ENCODE results near the gene SPAG16.

Gene SPAG16

GRCh38 chr2:213496226-213496625 is 212.0 kb downstream of the SPAG16 start:
- no peak for DNase-seq (ENCODE audit: low read depth)
- H3K4me3 ChIP-seq (ENCODE audit: low read depth, low read length), result no peak overlapping the region
- in situ Hi-C loops (cut with HindIII; ENCODE audit: low sequenced_read_pairs), result loop anchor here (5.0 kb wide), 1 partner anchor 41 kb away; no protein-coding TSS in a partner anchor
- no peak for TF ChIP-seq CTCF (IDR thresholded peaks at IDR 0.05; ENCODE audit: low read depth, low read length, missing control alignments)

GRCh38 chr2:213500881-213501280 is 216.6 kb downstream of the SPAG16 start:
- in situ Hi-C loops (cut with HindIII; ENCODE audit: low sequenced_read_pairs), result no loop called here
- no peak for DNase-seq (ENCODE audit: low read depth)
- no peak for TF ChIP-seq CTCF (IDR thresholded peaks at IDR 0.05; ENCODE audit: low read depth, low read length, missing control alignments)
- H3K4me3 ChIP-seq (ENCODE audit: low read depth, low read length), result no peak overlapping the region

- no peak for TF ChIP-seq CTCF (IDR thresholded peaks at IDR 0.05; ENCODE audit: low read depth, low read length, missing control alignments)
- in situ Hi-C loops (cut with HindIII; ENCODE audit: low sequenced_read_pairs), result no loop called here
- DNase-seq (ENCODE audit: low read depth), result no peak
- no peak overlapping the region for H3K4me3 ChIP-seq (ENCODE audit: low read depth, low read length)
These were observed 239.9 kb downstream of the SPAG16 start for GRCh38 chr2:213524164-213524563.

- no peak for DNase-seq (ENCODE audit: low read depth)
- in situ Hi-C loops (cut with HindIII; ENCODE audit: low sequenced_read_pairs), result loop anchor here (5.0 kb wide), 1 partner anchor 40 kb away; no protein-coding TSS in a partner anchor
- TF ChIP-seq CTCF (IDR thresholded peaks at IDR 0.05; ENCODE audit: low read depth, low read length, missing control alignments), result no peak
- H3K4me3 ChIP-seq (ENCODE audit: low read depth, low read length), result no peak overlapping the region
These were observed 253.3 kb downstream of the SPAG16 start for GRCh38 chr2:213537579-213537978.

- H3K4me3 ChIP-seq (ENCODE audit: low read depth, low read length), result no peak overlapping the region
- DNase-seq (ENCODE audit: low read depth), result peak; percentile 5
- no peak for TF ChIP-seq CTCF (IDR thresholded peaks at IDR 0.05; ENCODE audit: low read depth, low read length, missing control alignments)
- in situ Hi-C loops (cut with HindIII; ENCODE audit: low sequenced_read_pairs), result no loop called here
These were observed 260.7 kb downstream of the SPAG16 start for GRCh38 chr2:213544940-213545339.

- no peak for DNase-seq (ENCODE audit: low read depth)
- in situ Hi-C loops (cut with HindIII; ENCODE audit: low sequenced_read_pairs), result no loop called here
- H3K4me3 ChIP-seq (ENCODE audit: low read depth, low read length), result no peak overlapping the region
- no peak for TF ChIP-seq CTCF (IDR thresholded peaks at IDR 0.05; ENCODE audit: low read depth, low read length, missing control alignments)
These were observed 261.2 kb downstream of the SPAG16 start for GRCh38 chr2:213545481-213545880.

All from astrocyte of the cerebellum (primary cell).